H1 (cell line): ENCODE data around the gene OTUD4. TPM values are rescaled to one million over a fixed set of nuclear protein-coding genes. Genes with fewer than 3 reads are reported as not detected.

Experiments used
- CTCF ChIA-PET: fragments of 300-600 bp; sonication (Branson Sonifier 250); formaldehyde crosslinking; loops from one replicate; lab custom pipeline; 2021; ENCODE audit not compliant: partially characterized antibody; lab: Charles Lee
- POLR2A ChIA-PET: fragments of 300-600 bp; sonication (Branson Sonifier 250); formaldehyde crosslinking; loops from one replicate; lab custom pipeline; 2021; ENCODE audit warnings: inconsistent platforms; ENCODE audit not compliant: partially characterized antibody; lab: Charles Lee
- DNase-seq, 2 experiments: peaks; one replicate each; pipeline versions ENCODE4 v3.0.0 to v3.0.0-alpha.2; 2010 to 2022; ENCODE audit warnings: low spot score in 2 of 2, low read depth in 1 of 2, mixed read lengths in 1 of 2
- FAIRE-seq: peaks from 2 replicates; lab custom pipeline; 2011; peaks lifted over from hg19 to GRCh38; lab: Jason Lieb, UNC
- H2AFZ ChIP-seq: 2 replicates; pipeline ENCODE4 v1.8.1; 2012; ENCODE audit warnings: low read length, inconsistent platforms
- H2AK5ac ChIP-seq: 2 replicates; pipeline ENCODE4 v1.6.1; 2013; ENCODE audit warnings: low read depth, low read length
- H2BK120ac ChIP-seq: replicated peaks from 2 replicates; pipeline ENCODE3; 2013; ENCODE audit warnings: low read depth, low read length, inconsistent platforms
- H2BK12ac ChIP-seq: 2 replicates; pipeline ENCODE4 v1.6.1; 2013; ENCODE audit warnings: low read depth, low read length
- H2BK15ac ChIP-seq: 2 replicates; pipeline ENCODE4 v1.6.1; 2013; ENCODE audit warnings: low read length
- H2BK20ac ChIP-seq: 2 replicates; pipeline ENCODE4 v1.6.1; 2013; ENCODE audit warnings: low read length
- H2BK5ac ChIP-seq: 2 replicates; pipeline ENCODE4 v1.6.1; 2013; ENCODE audit warnings: low read depth, low read length
- H3K14ac ChIP-seq: 2 replicates; pipeline ENCODE4 v1.6.1; 2013; ENCODE audit warnings: inconsistent platforms; ENCODE audit not compliant: insufficient read length
- H3K18ac ChIP-seq: 2 replicates; pipeline ENCODE4 v1.6.1; 2013; ENCODE audit warnings: low read length; ENCODE audit errors: extremely low read depth
- H3K23ac ChIP-seq: 2 replicates; pipeline ENCODE4 v1.6.1; 2013; ENCODE audit warnings: inconsistent platforms; ENCODE audit not compliant: insufficient read length
- H3K23me2 ChIP-seq: 2 replicates; pipeline ENCODE4 v1.6.1; 2013; ENCODE audit warnings: low read depth, low read length
- H3K27ac ChIP-seq: 2 replicates; pipeline ENCODE4 v1.6.1; 2011; ENCODE audit warnings: low read depth, low read length, inconsistent platforms
- H3K27me3 ChIP-seq, 4 experiments: replicated peaks in 1 of 4; 1 replicate in 1 of 4; 2 replicates in 3 of 4; pipeline versions ENCODE4 v1.6.1 to v1.8.1; 2011 to 2013; ENCODE audit warnings: low read length in 3 of 4, mild to moderate bottlenecking in 3 of 4, inconsistent platforms in 2 of 4, mixed read lengths in 2 of 4, moderate library complexity in 1 of 4; ENCODE audit not compliant: control insufficient read depth in 3 of 4, insufficient read depth in 3 of 4; ENCODE audit errors: extremely low read depth in 1 of 4
- H3K36me3 ChIP-seq, 4 experiments: 2 replicates each; pipeline versions ENCODE4 v1.6.1 to v1.8.1; 2011 to 2013; ENCODE audit warnings: mild to moderate bottlenecking in 4 of 4, low read length in 3 of 4, moderate library complexity in 2 of 4, control low read depth in 1 of 4, inconsistent platforms in 1 of 4; ENCODE audit not compliant: insufficient read depth in 4 of 4, control insufficient read depth in 2 of 4
- H3K4ac ChIP-seq: replicated peaks from 2 replicates; pipeline ENCODE3; 2013; ENCODE audit warnings: low read length, low read depth, mixed read lengths, inconsistent platforms; ENCODE audit not compliant: insufficient read length
- H3K4me1 ChIP-seq, 4 experiments: replicated peaks in 1 of 4; 1 replicate in 1 of 4; 2 replicates in 3 of 4; pipeline versions ENCODE4 v1.6.1 to v1.8.1; 2011 to 2013; ENCODE audit warnings: low read length in 3 of 4, inconsistent platforms in 2 of 4, mixed read lengths in 1 of 4; ENCODE audit not compliant: insufficient read depth in 4 of 4, control insufficient read depth in 3 of 4
- H3K4me2 ChIP-seq, 2 experiments: 2 replicates each; pipeline versions ENCODE4 v1.6.1 to v1.8.1; 2011 to 2013; ENCODE audit warnings: low read depth in 2 of 2, low read length in 2 of 2, control low read depth in 1 of 2, inconsistent platforms in 1 of 2, mild to moderate bottlenecking in 1 of 2; ENCODE audit not compliant: insufficient read depth in 1 of 2
- H3K4me3 ChIP-seq, 4 experiments: fragments of 200-600, 300-600 bp in 1 of 4; sonication (generic), shearing (Covaris generic), sonication (Bioruptor Twin) in 1 of 4; 2 replicates each; pipeline versions ENCODE4 v1.5.1 to v1.8.1; 2011 to 2016; ENCODE audit warnings: low read length in 4 of 4, low read depth in 3 of 4, control low read depth in 2 of 4, inconsistent platforms in 2 of 4, mild to moderate bottlenecking in 2 of 4, mixed read lengths in 1 of 4, moderate library complexity in 1 of 4; ENCODE audit not compliant: insufficient read depth in 2 of 4; ENCODE audit errors: extremely low read depth in 1 of 4
- H3K56ac ChIP-seq: replicated peaks from 2 replicates; pipeline ENCODE3; 2013; ENCODE audit warnings: low read depth, mild to moderate bottlenecking, mixed read lengths, low read length, inconsistent platforms; ENCODE audit not compliant: insufficient read length
- H3K79me1 ChIP-seq: 2 replicates; pipeline ENCODE4 v1.6.1; 2013; ENCODE audit warnings: low read depth, low read length, control low read depth
- H3K79me2 ChIP-seq, 2 experiments: 2 replicates each; pipeline versions ENCODE4 v1.6.1 to v1.8.1; 2012 to 2013; ENCODE audit warnings: low read length in 2 of 2, mild to moderate bottlenecking in 2 of 2, inconsistent platforms in 1 of 2; ENCODE audit not compliant: insufficient read depth in 2 of 2, control insufficient read depth in 1 of 2
- H3K9ac ChIP-seq, 4 experiments: replicated peaks in 1 of 4; 1 replicate in 1 of 4; 2 replicates in 3 of 4; pipeline versions ENCODE4 v1.6.1 to v1.8.1; 2011 to 2013; ENCODE audit warnings: low read depth in 3 of 4, low read length in 3 of 4, control low read depth in 2 of 4, mild to moderate bottlenecking in 2 of 4, moderate library complexity in 2 of 4, inconsistent platforms in 1 of 4; ENCODE audit errors: extremely low read depth in 1 of 4
- H3K9me3 ChIP-seq, 2 experiments: 2 replicates each; pipeline versions ENCODE4 v1.6.1 to v1.8.1; 2012 to 2013; ENCODE audit warnings: mild to moderate bottlenecking in 2 of 2, moderate library complexity in 2 of 2, control low read depth in 1 of 2, inconsistent platforms in 1 of 2, low read depth in 1 of 2, low read length in 1 of 2, mixed read lengths in 1 of 2; ENCODE audit not compliant: insufficient read depth in 2 of 2
- H4K20me1 ChIP-seq, 2 experiments: replicated peaks in 1 of 2; 2 replicates each; pipeline versions ENCODE3 to v1.8.1; 2011 to 2013; ENCODE audit warnings: inconsistent platforms in 2 of 2, low read length in 2 of 2, mild to moderate bottlenecking in 1 of 2; ENCODE audit not compliant: insufficient read depth in 2 of 2, control insufficient read depth in 1 of 2
- H4K5ac ChIP-seq: 2 replicates; pipeline ENCODE4 v1.6.1; 2013; ENCODE audit warnings: low read length, low read depth, mixed read lengths, inconsistent platforms; ENCODE audit not compliant: insufficient read length
- H4K8ac ChIP-seq: 2 replicates; pipeline ENCODE4 v1.8.0; 2013; ENCODE audit warnings: mild to moderate bottlenecking, moderate library complexity, low read length, inconsistent platforms; ENCODE audit not compliant: insufficient read depth; ENCODE audit errors: extremely low read depth
- H4K91ac ChIP-seq: replicated peaks from 2 replicates; pipeline ENCODE3; 2013; ENCODE audit warnings: low read length, mixed read lengths, inconsistent platforms; ENCODE audit not compliant: insufficient read length
- BCL11A ChIP-seq, 2 experiments: IDR thresholded peaks; one replicate each; pipeline ENCODE4 v1.6.1; 2011; ENCODE audit warnings: low read depth in 2 of 2, low read length in 2 of 2, mild to moderate bottlenecking in 2 of 2
- EZH2 ChIP-seq: fragments of 200-600 bp; sonication (generic); IDR thresholded peaks from 2 replicates; pipeline ENCODE4 v1.7.1; 2012; ENCODE audit warnings: low read depth, mild to moderate bottlenecking, moderate library complexity, low read length, inconsistent platforms; ENCODE audit not compliant: severe bottlenecking
- HDAC2 ChIP-seq, 2 experiments: fragments of 300-600 bp in 1 of 2; sonication (generic) in 1 of 2; IDR thresholded peaks; 2 replicates each; pipeline ENCODE4 v1.6.1; 2011 to 2012; ENCODE audit warnings: low read depth in 2 of 2, low read length in 2 of 2, mild to moderate bottlenecking in 2 of 2, moderate library complexity in 2 of 2, borderline replicate concordance in 1 of 2, inconsistent platforms in 1 of 2
- JUND ChIP-seq: IDR thresholded peaks from 2 replicates; pipeline ENCODE4 v1.6.1; 2011; ENCODE audit warnings: mild to moderate bottlenecking, improper control_type of control experiment, low read length
- NRF1 ChIP-seq: IDR thresholded peaks from 2 replicates; pipeline ENCODE4 v1.6.1; 2011; ENCODE audit warnings: mild to moderate bottlenecking, low read depth, low read length, improper control_type of control experiment
- SP1 ChIP-seq: IDR thresholded peaks from 2 replicates; pipeline ENCODE4 v1.6.1; 2011; ENCODE audit warnings: low read depth, low read length
- TAF1 ChIP-seq: IDR thresholded peaks from 2 replicates; pipeline ENCODE4 v1.6.1; 2011; ENCODE audit warnings: mild to moderate bottlenecking, low read depth, low read length
- TEAD4 ChIP-seq: IDR thresholded peaks from 2 replicates; pipeline ENCODE4 v1.6.1; 2012; ENCODE audit warnings: low read depth, low read length, inconsistent platforms, mixed read lengths
- ZNF274 ChIP-seq: IDR thresholded peaks from 2 replicates; pipeline ENCODE4 v1.7.0; 2012; ENCODE audit warnings: low read length, borderline replicate concordance; ENCODE audit errors: extremely low read depth
- WGBS, 2 experiments: shearing (Covaris generic) in 1 of 2; methylation state at CpG; one replicate each; pipeline versions ENCODE4 v1.1.6 to v1.1.7; 2013 to 2015; ENCODE audit warnings: low lambda C conversion rate in 2 of 2, mixed read lengths in 2 of 2, inconsistent platforms in 1 of 2, low coverage in 1 of 2, missing lambda C conversion rate in 1 of 2; ENCODE audit not compliant: insufficient replicate concordance in 2 of 2, insufficient coverage in 1 of 2, insufficient read length in 1 of 2; ENCODE audit errors: extremely low coverage in 1 of 2, missing lambda C conversion rate in 1 of 2; 5-methylcytosine and 5-hydroxymethylcytosine counted together
- polyA plus RNA-seq, 7 experiments: library from polyadenylated mRNA; depleted of rRNA in 3 of 7; stranded (reverse) in 5 of 7; unstranded in 2 of 7; fragments of >200 nt in 5 of 7; fragments of 200-250 nt in 2 of 7; gene quantifications; 1 replicate in 5 of 7; 2 replicates in 1 of 7; 4 replicates in 1 of 7; pipeline versions ENCODE4 v1.2.1 to v1.2.3, GENCODE V29; 2011 to 2013; ENCODE audit warnings: missing spikeins in 2 of 7, mixed read lengths in 2 of 7
- total RNA-seq: library from RNA; stranded (reverse); fragmentation: NEBNext Ultra II Directional; extraction: Animal tissue kit (Norgen Biotek cat#: 25700); gene quantifications from 2 replicates; pipeline ENCODE4 v1.2.1, GENCODE V29; 2021
- TF ChIP-seq, protein P1 (sequence below), 3 experiments: IDR thresholded peaks; 1 replicate in 2 of 3; 2 replicates in 1 of 3; pipeline versions ENCODE4 v1.5.1 to v1.6.1; 2011; ENCODE audit warnings: low read length in 3 of 3, mild to moderate bottlenecking in 3 of 3, inconsistent platforms in 2 of 3, low read depth in 1 of 3, moderate library complexity in 1 of 3; ENCODE audit not compliant: insufficient read depth in 1 of 3; ENCODE audit errors: control extremely low read depth in 1 of 3

Gene OTUD4
- total and polyA plus RNA-seq, 2 of the 8 experiments (the other 6 are each of a cell fraction or from before 2014, with no cell fraction given) = 17.4 to 57.0 TPM

- H3K4ac ChIP-seq = no peak overlapping the region
- H2BK20ac ChIP-seq = no peak overlapping the region
- no peak overlapping the region for H2AK5ac ChIP-seq
- H3K27ac ChIP-seq = no peak overlapping the region
- no peak overlapping the region for H3K56ac ChIP-seq
- no peak overlapping the region for H3K14ac ChIP-seq
- ChIA-PET CTCF (no interaction called here), POLR2A (no interaction called here)
- DNase-seq = no peak
- no peak overlapping the region for H3K4me3 ChIP-seq
- H3K23me2 ChIP-seq = no peaks in the 10 kb centered on the region
- TF ChIP-seq TEAD4 (no peak), BCL11A (IDR thresholded peaks at IDR 0.05; ENCODE audit: low read depth in 2 of 2, low read length in 2 of 2) (no peak), TAF1 (no peak), SP1 (no peak), EZH2 (no peak), JUND (no peak), HDAC2 (IDR thresholded peaks at IDR 0.05; ENCODE audit: borderline replicate concordance in 1 of 2, low read depth in 2 of 2, low read length in 2 of 2) (no peak), ZNF274 (no peak), NRF1 (no peak)
- TF ChIP-seq, protein P1, sequence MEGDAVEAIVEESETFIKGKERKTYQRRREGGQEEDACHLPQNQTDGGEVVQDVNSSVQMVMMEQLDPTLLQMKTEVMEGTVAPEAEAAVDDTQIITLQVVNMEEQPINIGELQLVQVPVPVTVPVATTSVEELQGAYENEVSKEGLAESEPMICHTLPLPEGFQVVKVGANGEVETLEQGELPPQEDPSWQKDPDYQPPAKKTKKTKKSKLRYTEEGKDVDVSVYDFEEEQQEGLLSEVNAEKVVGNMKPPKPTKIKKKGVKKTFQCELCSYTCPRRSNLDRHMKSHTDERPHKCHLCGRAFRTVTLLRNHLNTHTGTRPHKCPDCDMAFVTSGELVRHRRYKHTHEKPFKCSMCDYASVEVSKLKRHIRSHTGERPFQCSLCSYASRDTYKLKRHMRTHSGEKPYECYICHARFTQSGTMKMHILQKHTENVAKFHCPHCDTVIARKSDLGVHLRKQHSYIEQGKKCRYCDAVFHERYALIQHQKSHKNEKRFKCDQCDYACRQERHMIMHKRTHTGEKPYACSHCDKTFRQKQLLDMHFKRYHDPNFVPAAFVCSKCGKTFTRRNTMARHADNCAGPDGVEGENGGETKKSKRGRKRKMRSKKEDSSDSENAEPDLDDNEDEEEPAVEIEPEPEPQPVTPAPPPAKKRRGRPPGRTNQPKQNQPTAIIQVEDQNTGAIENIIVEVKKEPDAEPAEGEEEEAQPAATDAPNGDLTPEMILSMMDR (IDR thresholded peaks at IDR 0.05; ENCODE audit: control extremely low read depth in 1 of 3, insufficient read depth in 1 of 3, low read depth in 1 of 3, low read length in 3 of 3) = no peak
- peaks cover 14 to 63% (median 40%) of the 10 kb centered on the region in 4 experiments for H3K36me3 ChIP-seq
- peaks cover 0 to 3% of the 10 kb centered on the region in 2 experiments for H4K20me1 ChIP-seq
- FAIRE-seq = no peak
- no peak overlapping the region for H2BK120ac ChIP-seq
- H4K8ac ChIP-seq = no peak overlapping the region
- H4K91ac ChIP-seq = no peak overlapping the region
- no peak overlapping the region for H2BK12ac ChIP-seq
- H3K9ac ChIP-seq = no peak overlapping the region
- peaks cover 8 to 27% of the 10 kb centered on the region in 2 experiments; a peak in 3 of 4 replicates for H3K79me2 ChIP-seq
- no peak overlapping the region for H2BK15ac ChIP-seq
- no peak overlapping the region for H3K23ac ChIP-seq
- no peaks in the 10 kb centered on the region for H3K9me3 ChIP-seq
- no peak overlapping the region for H2BK5ac ChIP-seq
- no peaks in the 10 kb centered on the region for H3K4me1 ChIP-seq
- 88% methylated on average over 2 of the region's 2 CpGs; no CpG with 5 or more reads in 1 of the 2 experiments for WGBS, 2 experiments
- H4K5ac ChIP-seq = no peak overlapping the region
- H3K27me3 ChIP-seq = no peaks in the 10 kb centered on the region
- no peak overlapping the region for H3K18ac ChIP-seq
- H3K79me1 ChIP-seq = no peaks in the 10 kb centered on the region
- no peak overlapping the region for H2AFZ ChIP-seq
- no peak overlapping the region for H3K4me2 ChIP-seq
These were observed 73.3 kb downstream of the OTUD4 start for GRCh38 chr4:145107126-145107525.
